Measurements from ENCODE around the gene NEUROD2.
A peak's percentile ranks its signal among the peaks of the same experiment; 100 is the strongest.

NEUROD2 gene

GRCh38 chr17:39617446-39618245, 9.9 kb upstream of the NEUROD2 start:
- TF ChIP-seq ISL1 (CRISPR knock-in tag; IDR thresholded peaks at IDR 0.05) (no peak), CSDC2 (CRISPR knock-in tag; IDR thresholded peaks at IDR 0.05) (no peak), GLIS3 (CRISPR knock-in tag; IDR thresholded peaks at IDR 0.05) (no peak), CREB5 (CRISPR knock-in tag; IDR thresholded peaks at IDR 0.05; ENCODE audit: low read depth) (no peak), TOX (CRISPR knock-in tag; IDR thresholded peaks at IDR 0.05; ENCODE audit: borderline replicate concordance) (no peak), SNAI2 (CRISPR knock-in tag; IDR thresholded peaks at IDR 0.05) (no peak), PPARA (CRISPR knock-in tag; IDR thresholded peaks at IDR 0.05; ENCODE audit: borderline replicate concordance) (no peak), RARB (CRISPR knock-in tag; IDR thresholded peaks at IDR 0.05) (no peak), ARNTL (CRISPR knock-in tag; IDR thresholded peaks at IDR 0.05; ENCODE audit: borderline replicate concordance, low read depth) (no peak), ZC3H10 (CRISPR knock-in tag; IDR thresholded peaks at IDR 0.05) (no peak), OSR1 (CRISPR knock-in tag; IDR thresholded peaks at IDR 0.05) (no peak), ZNF70 (CRISPR knock-in tag; IDR thresholded peaks at IDR 0.05) (no peak), TCF4 (CRISPR knock-in tag; IDR thresholded peaks at IDR 0.05; ENCODE audit: borderline replicate concordance) (no peak), ZFP3 (CRISPR knock-in tag; IDR thresholded peaks at IDR 0.05) (no peak), PATZ1 (CRISPR knock-in tag; IDR thresholded peaks at IDR 0.05; ENCODE audit: borderline replicate concordance) (no peak), POU6F1 (CRISPR knock-in tag; IDR thresholded peaks at IDR 0.05; ENCODE audit: borderline replicate concordance, low read depth) (no peak), ZNF565 (CRISPR knock-in tag; conservative IDR thresholded peaks at IDR 0.05; ENCODE audit: low read depth) (no peak), TSHZ2 (CRISPR knock-in tag; IDR thresholded peaks at IDR 0.05) (no peak), ESRRG (CRISPR knock-in tag; IDR thresholded peaks at IDR 0.05) (no peak)
- ATAC-seq: peak; percentile 26

GRCh38 chr17:39617100-39617445, 9.4 kb upstream of the NEUROD2 start:
- no peak for ATAC-seq
- TF ChIP-seq OSR1 (CRISPR knock-in tag; IDR thresholded peaks at IDR 0.05) (no peak), CSRNP3 (CRISPR knock-in tag; IDR thresholded peaks at IDR 0.05) (no peak), ESRRG (CRISPR knock-in tag; IDR thresholded peaks at IDR 0.05) (no peak)

- ATAC-seq: no peak
- TF ChIP-seq GLIS3 (CRISPR knock-in tag; IDR thresholded peaks at IDR 0.05) (no peak), POU6F1 (CRISPR knock-in tag; IDR thresholded peaks at IDR 0.05; ENCODE audit: borderline replicate concordance, low read depth) (no peak), CSRNP3 (CRISPR knock-in tag; IDR thresholded peaks at IDR 0.05) (no peak), ZNF8 (CRISPR knock-in tag; IDR thresholded peaks at IDR 0.05) (no peak), ZC3H10 (CRISPR knock-in tag; IDR thresholded peaks at IDR 0.05) (no peak), ZFP30 (CRISPR knock-in tag; IDR thresholded peaks at IDR 0.05) (no peak), OSR1 (CRISPR knock-in tag; IDR thresholded peaks at IDR 0.05) (no peak), ISL1 (CRISPR knock-in tag; IDR thresholded peaks at IDR 0.05) (no peak), CREB5 (CRISPR knock-in tag; IDR thresholded peaks at IDR 0.05; ENCODE audit: low read depth) (no peak), CSDC2 (CRISPR knock-in tag; IDR thresholded peaks at IDR 0.05) (no peak), ZNF565 (CRISPR knock-in tag; conservative IDR thresholded peaks at IDR 0.05; ENCODE audit: low read depth) (no peak)
These were observed 7.7 kb upstream of the NEUROD2 start for GRCh38 chr17:39615434-39615833.
